Skeletal muscle cell (primary cell): ENCODE data around the gene JAG2.

ENCODE experiments used
- DNase-seq: peaks from one replicate; pipeline ENCODE4 v3.0.0-alpha.2; 2010; ENCODE audit warnings: low read depth
- H3K4me3 ChIP-seq: 2 replicates; pipeline ENCODE4 v1.5.1; 2011; ENCODE audit warnings: low read depth, mild to moderate bottlenecking, control low read depth, low read length, moderate library complexity

JAG2 gene

DNA sequence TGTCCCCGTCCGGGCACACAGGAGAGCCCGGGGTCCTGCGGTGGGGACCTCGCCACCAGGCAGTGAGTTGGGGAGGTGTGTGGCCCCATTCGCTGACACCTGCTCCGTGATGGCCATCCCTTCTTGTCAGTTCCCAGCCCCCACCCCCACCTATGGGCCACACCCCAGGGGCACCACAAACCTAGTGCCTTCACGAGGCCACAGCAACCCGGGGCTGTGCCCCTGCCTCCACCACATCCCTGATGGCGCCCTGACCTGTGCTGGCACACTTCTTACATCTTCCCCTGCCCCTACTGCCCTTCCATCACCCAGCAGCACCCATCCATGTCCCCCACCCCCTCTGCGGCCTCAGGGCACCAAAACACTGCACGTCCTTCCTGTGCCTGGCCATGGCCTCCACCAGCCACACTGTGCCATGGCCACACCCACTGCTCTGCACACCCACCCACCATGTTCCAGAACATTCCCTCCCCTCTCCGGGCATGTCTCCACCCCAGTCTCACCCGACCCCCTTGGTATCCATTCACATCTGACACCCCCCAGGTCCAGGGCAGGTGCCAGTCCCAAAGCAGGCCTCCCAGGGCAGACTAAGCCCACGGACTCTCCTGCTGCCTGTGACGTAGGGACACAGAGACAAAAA is 24.4 kb downstream of the JAG2 start:
- no peak overlapping the region for H3K4me3 ChIP-seq
- DNase-seq: no peak

DNA sequence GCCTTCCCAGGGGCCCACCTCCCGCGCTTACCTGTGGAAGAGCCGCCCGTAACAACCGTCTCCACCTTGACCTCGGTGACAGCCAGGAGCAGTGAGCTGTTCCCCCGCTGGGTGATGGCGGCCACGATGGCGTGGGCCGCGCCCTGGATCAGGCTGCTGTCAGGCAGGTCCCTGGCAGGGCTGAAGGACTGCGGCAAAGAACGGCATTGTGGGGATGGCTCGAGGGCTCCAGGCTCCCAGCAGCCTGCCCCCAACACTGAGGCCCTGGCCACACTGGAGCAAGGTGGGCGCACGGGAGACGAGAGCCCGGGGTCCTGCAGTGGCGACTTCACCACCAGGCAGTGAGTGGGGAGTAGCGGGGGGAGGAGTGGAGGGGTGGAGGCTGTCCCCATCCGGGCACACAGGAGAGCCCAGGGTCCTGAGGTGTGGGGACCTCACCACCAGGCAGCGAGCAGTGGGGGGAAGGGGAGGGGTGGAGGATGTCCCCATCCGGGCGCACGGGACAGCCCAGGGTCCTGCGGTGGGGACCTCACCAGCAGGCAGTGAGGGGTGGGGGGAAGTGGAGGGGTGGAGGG is 25.0 kb downstream of the JAG2 start:
- no peak overlapping the region for H3K4me3 ChIP-seq
- DNase-seq: no peak

DNA sequence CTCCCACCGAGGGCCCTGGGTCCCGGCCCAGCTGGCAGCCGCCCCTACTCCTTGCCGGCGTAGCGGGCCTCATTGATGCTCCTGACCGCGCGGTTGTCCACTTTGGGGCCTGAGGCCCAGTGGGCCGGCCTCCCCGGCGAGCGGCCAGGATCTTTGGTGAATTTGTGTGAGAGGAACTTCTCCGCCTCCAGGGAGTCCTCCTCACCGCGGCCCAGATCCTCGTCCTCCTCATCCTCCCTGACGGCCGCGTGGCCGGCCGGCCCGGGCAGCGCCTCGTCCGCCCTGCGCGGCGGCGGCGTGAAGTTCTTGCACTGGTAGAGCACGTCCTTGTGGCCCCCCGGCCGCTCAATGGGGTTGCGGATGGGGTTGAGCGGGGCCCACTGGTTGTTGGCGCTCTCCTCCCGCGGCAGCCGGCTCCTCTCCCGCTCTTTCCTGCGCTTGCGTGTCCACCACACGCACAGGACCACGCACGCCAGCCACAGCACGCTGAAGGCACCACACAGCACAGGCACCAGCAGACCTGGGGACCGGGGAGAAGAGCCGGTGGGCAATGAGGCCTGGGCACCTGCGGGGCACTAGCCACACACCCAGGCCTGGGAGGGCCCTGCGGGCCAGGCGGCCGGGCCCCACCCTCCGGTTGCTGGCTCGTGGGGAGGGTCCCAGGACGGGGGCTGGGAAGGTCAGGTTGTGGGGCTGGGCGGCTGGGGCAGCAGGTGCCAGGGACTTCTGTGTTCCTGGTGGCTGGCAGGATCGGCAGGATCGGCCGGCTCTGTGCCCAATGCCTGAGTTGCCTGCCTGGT is 25.7 kb downstream of the JAG2 start:
- H3K4me3 ChIP-seq: no peak overlapping the region
- DNase-seq: no peak

DNA sequence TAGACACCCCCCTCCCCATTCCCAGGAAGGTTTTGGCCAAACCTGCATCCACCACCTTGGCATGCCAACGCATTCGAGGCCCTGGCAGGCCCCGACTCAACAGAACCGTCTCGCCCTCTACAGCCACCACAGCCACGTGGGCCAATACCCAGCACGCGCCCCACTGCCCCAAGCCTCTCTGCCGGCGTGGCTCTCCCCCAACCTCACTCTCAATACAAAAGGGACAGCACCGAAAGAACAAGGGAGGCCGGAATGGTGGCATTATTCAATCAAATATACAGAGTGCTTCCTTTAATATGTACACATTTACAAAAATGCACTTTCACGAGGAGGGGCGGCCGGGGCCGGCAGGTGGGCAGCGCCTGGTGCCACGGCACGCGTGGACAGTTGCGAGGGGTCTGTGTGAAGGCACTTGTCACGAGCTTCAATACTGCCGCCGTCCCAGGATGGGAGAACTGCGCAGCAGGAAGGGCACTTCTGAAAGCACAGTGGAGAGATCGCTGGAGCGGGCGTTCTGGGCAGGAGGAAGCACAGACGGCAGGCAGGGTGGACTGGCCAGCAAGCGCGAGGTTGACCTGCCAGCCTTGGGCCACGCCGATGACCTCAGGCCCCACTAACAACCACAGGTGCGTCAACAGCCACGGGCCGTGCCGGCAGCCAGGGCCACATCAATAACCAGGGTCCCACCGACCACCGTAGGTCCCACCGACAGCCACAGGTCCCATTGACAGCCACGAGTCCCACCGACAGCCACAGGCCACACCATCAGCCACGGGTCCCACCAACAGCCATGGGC is 26.9 kb downstream of the JAG2 start:
- no peak for DNase-seq
- H3K4me3 ChIP-seq: no peak overlapping the region

DNA sequence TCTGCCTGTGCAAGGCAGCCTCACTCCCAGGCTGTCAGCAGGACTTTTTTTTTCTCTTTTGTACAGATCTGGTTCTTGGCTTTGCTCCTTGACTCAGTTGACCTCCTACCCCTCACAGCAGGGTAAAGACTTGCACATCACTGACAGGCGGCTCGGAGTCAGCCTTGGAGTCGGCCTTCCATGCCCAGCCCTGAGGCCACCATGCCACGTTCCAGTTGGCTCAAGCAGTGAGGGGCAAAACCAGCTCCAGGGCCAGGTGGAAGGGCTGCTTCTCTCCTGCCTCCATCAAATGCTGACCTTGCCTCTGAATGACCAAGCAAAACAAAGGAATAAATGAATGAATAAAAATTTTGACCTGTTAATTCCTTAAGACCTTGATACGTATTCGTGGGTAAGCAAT is 27.6 kb downstream of the JAG2 start:
- DNase-seq: no peak
- H3K4me3 ChIP-seq: no peak overlapping the region

DNA sequence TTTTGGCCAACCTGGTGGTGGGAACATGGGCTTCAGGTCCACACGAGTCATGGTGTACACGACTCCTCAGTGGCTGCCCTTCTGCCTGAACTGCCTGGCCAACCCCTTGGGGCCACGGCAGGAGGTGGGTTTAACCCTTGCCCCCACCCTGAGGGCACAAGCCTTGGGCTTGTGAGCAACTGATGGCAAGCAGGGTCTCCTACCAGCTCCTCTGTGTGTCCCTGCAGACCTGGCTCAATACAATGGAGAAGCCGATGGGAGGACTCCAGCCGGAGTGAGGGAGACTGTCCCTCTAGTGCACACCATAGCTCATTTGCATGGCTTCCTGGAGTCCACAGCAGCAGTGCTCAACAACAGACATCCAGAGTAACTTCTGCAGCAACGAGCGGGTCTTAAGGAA is 28.0 kb downstream of the JAG2 start:
- no peak overlapping the region for H3K4me3 ChIP-seq
- no peak for DNase-seq

DNA sequence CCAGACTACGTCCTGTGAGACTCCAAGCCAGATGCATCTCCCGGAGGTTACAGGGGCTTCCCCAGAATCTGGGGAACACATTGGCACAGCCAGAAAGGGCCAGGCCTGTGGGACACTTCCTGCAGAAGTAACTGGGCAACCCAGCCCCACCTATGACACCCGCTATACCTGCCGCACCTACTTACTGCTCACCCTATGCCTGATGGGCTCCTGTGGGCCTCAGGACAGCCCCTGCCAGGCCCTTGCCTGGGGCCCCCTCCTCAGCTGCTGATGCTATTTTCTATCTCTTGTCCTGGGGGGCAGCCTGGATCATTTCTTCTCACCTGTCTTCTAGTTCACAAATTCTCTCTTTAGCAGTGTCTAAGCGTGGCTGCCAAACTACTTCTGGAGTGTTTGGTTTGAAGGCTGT is 28.7 kb downstream of the JAG2 start:
- no peak for DNase-seq

DNA sequence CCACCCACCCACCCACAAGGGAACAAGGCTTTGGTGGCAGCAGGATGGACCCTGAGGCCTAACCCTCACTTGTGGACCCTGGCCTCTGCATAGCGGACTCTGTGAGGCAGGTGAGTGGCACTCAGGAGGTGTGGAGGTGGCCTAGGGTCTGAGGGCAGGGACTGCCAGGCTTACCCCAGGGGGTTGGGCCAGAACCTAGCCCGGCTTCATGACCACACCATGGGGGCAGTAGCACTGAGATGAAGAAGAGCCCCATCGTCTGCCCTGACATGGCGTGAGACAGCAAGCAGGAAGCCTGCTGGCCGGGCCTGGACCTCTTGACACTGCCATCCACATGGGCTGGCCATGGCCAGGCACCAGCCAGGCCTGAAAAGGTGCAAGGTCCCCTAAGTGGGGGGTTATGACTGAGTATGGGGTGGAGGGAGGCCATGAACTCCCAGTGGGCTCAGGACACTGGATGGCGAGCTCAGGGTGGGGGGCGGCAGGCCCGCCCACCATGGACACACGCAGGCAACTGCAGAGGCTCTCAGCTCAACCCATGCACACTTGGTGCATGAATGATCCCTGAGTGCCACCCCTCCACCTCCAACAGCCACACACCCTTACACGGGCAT is 29.3 kb downstream of the JAG2 start:
- DNase-seq: no peak
- H3K4me3 ChIP-seq: no peak overlapping the region

More for the DNA sequence above, 28.7 kb downstream of the JAG2 start:
- no peak overlapping the region for H3K4me3 ChIP-seq

DNA sequence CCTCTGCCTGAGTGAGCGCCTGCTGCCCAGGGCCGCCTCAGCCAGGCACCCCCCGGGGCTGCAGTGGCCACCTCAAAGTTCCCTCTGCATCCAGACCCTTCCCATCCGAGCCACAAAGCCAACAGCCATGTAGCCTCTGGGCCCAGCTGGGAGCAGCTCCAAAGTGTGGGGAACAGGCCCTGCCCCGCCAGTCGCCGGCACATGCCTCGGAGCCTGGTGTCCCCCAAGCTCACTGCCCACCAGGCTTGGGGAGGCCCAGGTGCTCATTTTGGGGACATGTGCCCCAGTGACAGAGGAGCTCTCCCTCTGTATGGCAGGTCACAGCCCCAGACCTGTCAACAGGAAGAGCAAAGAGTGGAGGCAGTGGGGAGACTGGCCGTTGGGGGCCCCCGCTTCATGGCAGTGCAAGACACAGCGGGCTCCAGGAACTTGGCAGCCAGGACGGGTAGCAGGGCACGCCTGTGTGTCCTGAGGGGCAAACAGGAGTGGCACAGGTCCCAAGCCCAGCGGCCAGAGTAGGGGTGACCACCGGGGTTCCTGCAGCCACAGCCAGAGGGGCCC is 29.9 kb downstream of the JAG2 start:
- DNase-seq: no peak
- no peak overlapping the region for H3K4me3 ChIP-seq

DNA sequence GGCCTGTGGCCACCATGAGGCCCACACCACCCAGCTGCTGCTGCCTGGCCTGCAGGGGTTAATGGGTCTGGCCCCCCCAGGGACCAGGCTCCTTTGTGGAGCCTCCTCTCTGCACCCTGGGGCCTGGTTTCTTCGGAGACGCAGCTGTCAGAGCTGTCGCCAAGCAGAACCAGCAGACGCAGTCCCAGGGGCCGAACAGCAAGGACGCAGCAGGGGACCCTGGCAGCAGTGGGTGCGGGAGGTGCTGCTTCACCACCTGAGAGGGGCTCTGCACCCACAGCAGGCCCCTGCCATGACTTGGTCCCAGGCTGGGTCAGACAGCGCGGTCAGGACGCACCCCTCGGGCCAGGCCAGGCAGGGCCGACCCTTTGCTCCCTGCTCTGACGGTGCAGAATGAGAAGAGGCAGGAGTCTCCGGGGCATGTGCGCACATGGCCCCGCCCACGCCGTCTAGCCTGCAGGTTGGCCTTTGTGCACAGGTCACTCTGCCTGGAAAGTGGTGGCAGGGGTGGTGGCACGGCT is 30.5 kb downstream of the JAG2 start:
- no peak overlapping the region for H3K4me3 ChIP-seq

DNA sequence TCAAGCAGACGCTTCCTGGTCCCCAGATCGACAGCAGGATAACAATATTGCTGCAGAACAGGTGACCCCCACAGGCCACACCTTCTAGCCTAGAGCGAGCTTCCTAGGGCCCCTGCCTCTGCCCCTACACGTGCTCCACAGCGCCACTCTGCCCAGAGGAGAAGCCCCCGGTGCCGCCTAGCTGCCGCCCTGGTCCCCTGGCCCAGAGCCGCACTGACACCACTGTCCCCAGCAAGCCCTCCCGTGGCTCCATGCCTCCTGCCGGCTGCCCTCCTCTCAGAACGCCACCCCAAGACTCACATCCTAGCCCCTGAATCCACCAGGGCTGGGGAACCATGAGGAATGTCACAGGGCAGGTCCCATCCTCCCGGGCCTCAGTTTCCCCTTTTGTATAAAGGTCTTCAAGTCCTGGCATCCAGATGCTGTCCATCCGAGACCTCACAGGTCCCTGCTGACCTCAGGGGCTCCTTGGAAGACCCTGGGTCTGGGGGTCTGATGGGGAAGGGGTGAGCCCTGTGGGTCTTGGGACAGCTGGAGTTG is 31.0 kb downstream of the JAG2 start:
- no peak for DNase-seq
- H3K4me3 ChIP-seq: no peak overlapping the region

More for the DNA sequence above, 30.5 kb downstream of the JAG2 start:
- no peak for DNase-seq

DNA sequence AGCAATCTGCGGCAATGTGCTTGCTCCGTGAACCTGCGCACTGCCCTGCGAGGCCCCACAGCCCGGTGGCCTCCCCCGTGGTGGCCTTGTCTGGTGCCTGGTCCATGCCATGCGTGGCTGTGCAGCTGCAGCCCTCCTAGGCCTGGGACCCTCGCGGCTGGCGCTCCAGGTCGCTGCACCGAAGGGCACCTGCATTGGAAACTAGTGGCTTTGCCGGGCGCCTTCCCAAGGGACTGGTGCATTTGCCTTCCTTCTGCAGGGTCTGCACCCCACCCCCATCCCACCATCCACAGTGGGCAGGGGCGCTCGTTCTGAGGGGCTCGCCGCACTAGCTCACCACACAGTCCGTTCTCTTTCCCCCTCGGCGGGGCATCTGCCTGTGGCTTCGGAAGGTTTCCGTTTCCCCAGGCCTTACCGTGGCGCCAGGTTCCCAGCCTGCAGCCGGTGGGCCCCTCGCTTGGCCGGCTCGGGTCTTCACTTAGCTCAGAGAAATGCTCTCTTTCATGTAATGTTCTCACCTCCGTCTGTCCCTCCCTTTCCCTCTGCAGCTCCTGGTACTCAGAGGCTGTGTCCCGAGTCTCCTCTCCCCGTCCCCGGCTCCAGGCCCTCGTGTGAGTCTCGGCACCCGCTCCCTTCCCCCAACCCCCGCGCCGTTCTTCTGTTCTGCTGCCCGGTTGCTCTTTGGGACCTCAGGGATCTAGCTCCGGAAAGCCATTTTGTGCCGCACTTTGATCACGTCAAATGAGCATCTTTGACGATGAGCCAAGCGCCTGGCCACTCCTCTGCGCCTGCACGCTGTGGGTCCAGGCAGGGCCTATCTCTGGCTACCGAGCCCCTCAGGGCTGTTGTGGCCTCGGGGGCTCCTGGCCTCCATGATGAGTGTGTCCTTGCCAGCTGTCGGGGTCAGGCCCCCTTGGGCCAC is 31.9 kb downstream of the JAG2 start:
- no peak for DNase-seq

DNA sequence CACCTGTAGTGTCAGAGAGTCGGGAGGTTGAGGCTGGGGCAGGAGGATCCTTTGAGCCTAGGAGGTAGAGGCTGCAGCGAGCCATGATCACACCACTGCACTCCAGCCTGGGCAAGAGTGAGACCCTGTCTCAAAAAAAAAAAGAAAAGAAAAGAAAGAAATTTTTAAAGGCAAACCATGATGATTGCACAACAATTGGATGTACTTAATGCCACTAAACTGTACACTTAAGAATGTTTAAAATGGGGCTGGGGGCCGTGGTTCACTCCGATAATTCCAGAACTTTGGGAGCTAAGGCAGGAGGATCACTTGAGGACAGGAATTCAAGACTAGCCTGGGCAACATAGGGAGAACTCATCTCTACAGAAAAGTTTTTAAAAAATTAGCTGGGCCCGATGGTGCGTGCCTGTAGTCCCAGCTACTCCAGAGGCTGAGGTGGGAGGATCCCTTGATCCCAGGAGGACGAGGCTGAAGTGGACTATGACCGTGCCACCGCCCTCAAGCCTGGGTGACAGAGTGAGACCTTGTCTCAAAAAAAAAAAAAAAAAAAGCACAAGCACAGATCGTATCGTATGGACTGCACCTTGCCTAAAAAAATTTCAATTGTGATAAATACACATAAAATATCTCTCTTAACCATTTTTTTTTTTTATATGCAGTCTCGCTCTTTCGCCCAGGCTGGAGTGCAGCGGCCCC is 32.7 kb downstream of the JAG2 start:
- no peak for DNase-seq
- no peak overlapping the region for H3K4me3 ChIP-seq

More for the DNA sequence above, 31.9 kb downstream of the JAG2 start:
- H3K4me3 ChIP-seq: no peak overlapping the region

DNA sequence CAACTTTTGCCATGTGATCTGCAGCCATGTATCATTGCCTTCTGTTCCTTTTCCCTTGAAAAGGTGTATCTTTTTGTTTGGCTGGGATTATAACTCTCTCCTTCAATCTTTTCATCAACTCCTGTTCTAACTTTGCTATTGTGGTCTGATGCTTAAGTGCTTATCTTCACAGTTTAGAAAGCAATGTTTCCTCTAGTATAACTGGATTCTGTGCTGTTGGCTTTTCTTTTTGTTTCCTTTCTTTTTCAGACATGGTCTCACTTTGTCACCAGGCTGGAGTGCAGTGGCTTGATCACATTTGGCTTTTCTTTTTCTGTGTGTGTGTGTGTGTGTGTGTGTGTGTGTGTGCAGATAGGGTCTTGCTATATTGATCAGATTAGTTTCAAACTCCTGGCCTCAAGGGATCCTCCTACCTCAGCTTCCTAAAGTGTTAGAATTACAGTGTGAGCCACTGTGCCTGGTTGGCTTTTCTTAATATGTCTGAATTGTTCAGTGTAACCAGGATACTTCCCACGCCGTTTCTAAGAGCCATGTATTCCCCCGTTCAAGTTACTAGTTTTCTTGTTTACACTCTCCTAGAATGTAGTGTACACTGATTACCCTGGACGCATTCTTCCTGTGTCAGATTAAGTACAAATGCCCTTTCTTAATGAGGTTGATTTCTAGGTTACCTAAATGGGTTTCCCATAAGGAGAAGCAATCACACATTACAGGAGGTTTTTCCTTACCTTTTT is 35.5 kb downstream of the JAG2 start:
- no peak for DNase-seq
- H3K4me3 ChIP-seq: no peak overlapping the region

DNA sequence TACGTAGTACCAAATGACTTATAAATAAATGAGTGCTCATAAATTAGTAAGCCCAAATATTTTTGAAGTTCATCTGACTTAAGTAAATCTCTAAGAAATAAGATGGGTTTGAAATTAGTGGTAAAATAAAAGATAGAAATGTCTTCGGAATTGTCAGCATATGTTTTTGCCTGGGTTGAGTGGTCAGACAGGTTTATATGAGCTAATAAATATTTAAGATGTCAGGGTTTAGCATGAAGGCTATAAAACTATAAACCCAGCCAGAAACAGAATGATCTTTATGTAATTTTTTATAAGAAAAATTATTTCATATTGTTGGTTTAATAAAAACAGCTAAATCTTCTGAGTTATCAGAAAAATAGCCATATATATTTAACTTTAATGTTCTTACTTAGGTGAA is 37.3 kb downstream of the JAG2 start:
- DNase-seq: no peak
- H3K4me3 ChIP-seq: no peak overlapping the region

DNA sequence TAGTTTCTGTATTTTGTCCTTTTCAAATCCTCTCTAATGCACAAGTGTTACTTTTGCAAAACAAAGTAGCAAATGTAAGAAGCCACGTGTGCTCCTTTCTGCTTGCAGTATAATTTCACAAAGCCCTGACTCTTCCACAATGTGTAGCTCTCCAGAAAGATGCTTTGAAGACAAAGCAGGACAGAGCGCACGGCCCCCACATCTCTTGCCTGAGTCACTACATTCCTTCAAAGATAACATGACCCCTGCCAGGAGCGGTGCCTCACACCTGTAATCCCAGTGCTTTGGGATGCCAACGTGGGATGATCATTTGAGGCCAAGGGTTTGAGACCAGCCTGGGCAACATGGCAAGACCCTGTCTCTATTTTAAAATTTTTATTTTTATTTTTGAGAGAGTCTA is 40.5 kb downstream of the JAG2 start:
- DNase-seq: no peak
- no peak overlapping the region for H3K4me3 ChIP-seq

DNA sequence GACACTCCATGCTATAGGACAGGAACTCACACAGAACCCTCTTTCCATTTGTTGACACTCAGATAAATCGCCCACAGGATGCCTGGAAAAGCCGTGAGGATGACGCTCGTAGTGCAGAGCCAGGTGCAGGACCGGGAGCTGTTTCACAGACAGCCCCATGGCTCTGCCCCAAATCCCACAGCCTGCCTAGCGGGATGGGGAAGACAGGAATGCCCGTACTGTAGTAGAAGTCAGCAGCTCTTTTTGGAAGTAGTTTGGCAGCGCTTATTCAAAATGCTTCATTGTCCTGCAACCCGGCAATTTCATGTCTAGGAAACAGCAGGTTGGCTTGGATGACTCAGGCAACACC is 41.6 kb downstream of the JAG2 start:
- DNase-seq: no peak
- no peak overlapping the region for H3K4me3 ChIP-seq
